ENCODE data around the gene SLC25A39.

Gene SLC25A39

GRCh38 chr17:44272321-44272951 lies 52.2 kb downstream of the SLC25A39 start:
- no peak for DNase-seq
